ENCODE results near the gene SDCCAG8. TPM values are rescaled to one million over a fixed set of nuclear protein-coding genes. Genes with fewer than 3 reads are reported as not detected.

The SDCCAG8 gene
- total and polyA plus RNA-seq, 2 of the 8 experiments (the other 6 are each of a cell fraction or from before 2014, with no cell fraction given): 15.6 to 21.0 TPM

DNA sequence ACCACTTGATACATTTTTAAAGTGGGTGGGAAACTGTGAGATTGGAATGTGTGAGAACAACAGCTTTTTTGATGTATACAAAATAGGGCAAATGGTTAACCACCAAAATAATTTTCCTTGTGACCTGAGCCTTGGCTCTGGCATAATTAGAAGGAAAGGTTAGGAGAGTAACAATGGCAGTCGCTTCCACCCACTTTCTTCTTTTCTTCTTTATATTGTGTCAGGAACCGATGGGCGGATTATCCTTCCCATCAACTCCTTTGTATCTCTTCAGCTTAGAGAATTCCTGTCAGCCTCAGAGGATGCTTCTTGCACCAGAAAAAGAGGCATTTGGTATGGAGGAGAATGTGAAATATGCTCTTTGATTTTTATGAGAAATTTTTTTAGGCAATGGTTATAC is 90.6 kb downstream of the SDCCAG8 start:
- Histone ChIP-seq H3K79me1 (ENCODE audit: low read depth, low read length) (no peaks in the 10 kb centered on the region), H3K36me3 (ENCODE audit: control insufficient read depth in 2 of 4, insufficient read depth in 4 of 4, low read length in 3 of 4) (no peaks in the 10 kb centered on the region), H3K79me2 (ENCODE audit: control insufficient read depth in 1 of 2, insufficient read depth in 2 of 2, low read length in 2 of 2) (no peaks in the 10 kb centered on the region), H3K4ac (replicated peaks; ENCODE audit: insufficient read length, low read depth, low read length) (no peak overlapping the region), H3K23ac (ENCODE audit: insufficient read length) (no peak overlapping the region), H3K4me2 (ENCODE audit: insufficient read depth in 1 of 2, low read depth in 2 of 2, low read length in 2 of 2) (no peak overlapping the region), H3K14ac (ENCODE audit: insufficient read length) (no peak overlapping the region), H2BK120ac (replicated peaks; ENCODE audit: low read depth, low read length) (no peak overlapping the region), H2BK20ac (ENCODE audit: low read length) (no peak overlapping the region), H3K9ac (replicated peaks in 1 of 4; ENCODE audit: extremely low read depth in 1 of 4, low read depth in 3 of 4, low read length in 3 of 4) (no peak overlapping the region), H3K56ac (replicated peaks; ENCODE audit: insufficient read length, low read depth, low read length) (no peak overlapping the region), H3K23me2 (ENCODE audit: low read depth, low read length) (no peaks in the 10 kb centered on the region; the same call in 1 of the 2 replicates), H4K5ac (ENCODE audit: insufficient read length, low read depth, low read length) (no peak overlapping the region), H2BK12ac (ENCODE audit: low read depth, low read length) (no peak overlapping the region), H2AFZ (ENCODE audit: low read length) (no peak overlapping the region), H4K20me1 (replicated peaks in 1 of 2; ENCODE audit: control insufficient read depth in 1 of 2, insufficient read depth in 2 of 2, low read length in 2 of 2) (no peaks in the 10 kb centered on the region), H4K91ac (replicated peaks; ENCODE audit: insufficient read length, low read length) (no peak overlapping the region), H3K4me1 (replicated peaks in 1 of 4; ENCODE audit: control insufficient read depth in 3 of 4, insufficient read depth in 4 of 4, low read length in 3 of 4) (no peaks in the 10 kb centered on the region), H3K27me3 (replicated peaks in 1 of 4; ENCODE audit: control insufficient read depth in 3 of 4, extremely low read depth in 1 of 4, insufficient read depth in 3 of 4, low read length in 3 of 4) (no peaks in the 10 kb centered on the region), H3K18ac (ENCODE audit: extremely low read depth, low read length) (no peak overlapping the region), H3K9me3 (ENCODE audit: insufficient read depth in 2 of 2, low read depth in 1 of 2, low read length in 1 of 2) (no peaks in the 10 kb centered on the region), H3K27ac (ENCODE audit: low read depth, low read length) (no peak overlapping the region), H3K4me3 (ENCODE audit: extremely low read depth in 1 of 4, insufficient read depth in 2 of 4, low read depth in 3 of 4, low read length in 4 of 4) (no peak overlapping the region), H4K8ac (ENCODE audit: extremely low read depth, insufficient read depth, low read length) (no peak overlapping the region), H2AK5ac (ENCODE audit: low read depth, low read length) (no peak overlapping the region), H2BK5ac (ENCODE audit: low read depth, low read length) (no peak overlapping the region), H2BK15ac (ENCODE audit: low read length) (no peak overlapping the region)
- ChIA-PET POLR2A (ENCODE audit: partially characterized antibody) (no interaction called here), CTCF (ENCODE audit: partially characterized antibody) (no interaction called here)
- TF ChIP-seq SRF (IDR thresholded peaks at IDR 0.05; ENCODE audit: low read depth, low read length): no peak
- TF ChIP-seq TCF12 (IDR thresholded peaks at IDR 0.05; ENCODE audit: low read depth, low read length): no peak
- TF ChIP-seq, protein P1, sequence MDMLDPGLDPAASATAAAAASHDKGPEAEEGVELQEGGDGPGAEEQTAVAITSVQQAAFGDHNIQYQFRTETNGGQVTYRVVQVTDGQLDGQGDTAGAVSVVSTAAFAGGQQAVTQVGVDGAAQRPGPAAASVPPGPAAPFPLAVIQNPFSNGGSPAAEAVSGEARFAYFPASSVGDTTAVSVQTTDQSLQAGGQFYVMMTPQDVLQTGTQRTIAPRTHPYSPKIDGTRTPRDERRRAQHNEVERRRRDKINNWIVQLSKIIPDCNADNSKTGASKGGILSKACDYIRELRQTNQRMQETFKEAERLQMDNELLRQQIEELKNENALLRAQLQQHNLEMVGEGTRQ (IDR thresholded peaks at IDR 0.05; ENCODE audit: low read length): no peak
- no peak for TF ChIP-seq CBX5 (IDR thresholded peaks at IDR 0.05; ENCODE audit: low read depth, low read length)
- TF ChIP-seq, protein P2, sequence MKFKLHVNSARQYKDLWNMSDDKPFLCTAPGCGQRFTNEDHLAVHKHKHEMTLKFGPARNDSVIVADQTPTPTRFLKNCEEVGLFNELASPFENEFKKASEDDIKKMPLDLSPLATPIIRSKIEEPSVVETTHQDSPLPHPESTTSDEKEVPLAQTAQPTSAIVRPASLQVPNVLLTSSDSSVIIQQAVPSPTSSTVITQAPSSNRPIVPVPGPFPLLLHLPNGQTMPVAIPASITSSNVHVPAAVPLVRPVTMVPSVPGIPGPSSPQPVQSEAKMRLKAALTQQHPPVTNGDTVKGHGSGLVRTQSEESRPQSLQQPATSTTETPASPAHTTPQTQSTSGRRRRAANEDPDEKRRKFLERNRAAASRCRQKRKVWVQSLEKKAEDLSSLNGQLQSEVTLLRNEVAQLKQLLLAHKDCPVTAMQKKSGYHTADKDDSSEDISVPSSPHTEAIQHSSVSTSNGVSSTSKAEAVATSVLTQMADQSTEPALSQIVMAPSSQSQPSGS (IDR thresholded peaks at IDR 0.05; ENCODE audit: low read length): no peak
- TF ChIP-seq TAF1 (IDR thresholded peaks at IDR 0.05; ENCODE audit: low read depth, low read length): no peak
- no peak for TF ChIP-seq NANOG (IDR thresholded peaks at IDR 0.05; ENCODE audit: insufficient read depth, low read depth, low read length, poor library complexity, severe bottlenecking)
- TF ChIP-seq SIX5 (IDR thresholded peaks at IDR 0.05; ENCODE audit: low read depth, low read length): no peak
- no peak for TF ChIP-seq RXRA (IDR thresholded peaks at IDR 0.05; ENCODE audit: insufficient read depth, low read depth, low read length)
- DNase-seq (ENCODE audit: low read depth in 1 of 2, low spot score in 2 of 2) (no peak), FAIRE-seq (no peak)
- 87% methylated on average over 3 of the region's 3 CpGs; no CpG with 5 or more reads in 1 of the 2 experiments for WGBS, 2 experiments (ENCODE audit: extremely low coverage in 1 of 2, insufficient coverage in 1 of 2, insufficient read length in 1 of 2, insufficient replicate concordance in 2 of 2, low coverage in 1 of 2, low lambda C conversion rate in 2 of 2, missing lambda C conversion rate in 1 of 2)

All from H1 (cell line).